NB4 (cell line): ENCODE results near the gene TGFBR3L.

Experiments used
- CTCF ChIP-seq: IDR thresholded peaks from one replicate; pipeline ENCODE4 v1.5.1; 2012; ENCODE audit warnings: low read depth, low read length
- MYC ChIP-seq: IDR thresholded peaks from 2 replicates; pipeline ENCODE4 v1.6.1; 2011; ENCODE audit warnings: low read depth, low read length
- POLR2A ChIP-seq: IDR thresholded peaks from 2 replicates; pipeline ENCODE4 v1.6.1; 2011; ENCODE audit warnings: mild to moderate bottlenecking; ENCODE audit not compliant: insufficient read length; ENCODE audit errors: extremely low read depth
- TF ChIP-seq, protein P1 (sequence below): IDR thresholded peaks from 2 replicates; pipeline ENCODE4 v1.6.1; 2011; ENCODE audit warnings: low read depth, low read length

- no peak for TF ChIP-seq CTCF
- TF ChIP-seq POLR2A: peak; percentile 38
- no peak for TF ChIP-seq MYC
- TF ChIP-seq, protein P1, sequence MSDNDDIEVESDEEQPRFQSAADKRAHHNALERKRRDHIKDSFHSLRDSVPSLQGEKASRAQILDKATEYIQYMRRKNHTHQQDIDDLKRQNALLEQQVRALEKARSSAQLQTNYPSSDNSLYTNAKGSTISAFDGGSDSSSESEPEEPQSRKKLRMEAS: peak; percentile 30; the same call in 1 of the 2 replicates
These were observed 6.1 kb downstream of the TGFBR3L start for GRCh38 chr19:7920519-7921301.
